GM10266 (cell line): Measurements from ENCODE around the gene GLG1.
A peak's percentile ranks its signal among the peaks of the same experiment; 100 is the strongest.

ENCODE experiments used
- DNase-seq: peaks from one replicate; pipeline ENCODE4 v3.0.0; 2012; ENCODE audit errors: extremely low spot score
- TF ChIP-seq, protein P1 (sequence below): IDR thresholded peaks from 2 replicates; pipeline ENCODE4 v1.5.1; 2012; ENCODE audit warnings: mild to moderate bottlenecking, low read depth; ENCODE audit not compliant: control insufficient read depth, insufficient read depth; ENCODE audit errors: missing control alignments

GLG1 gene

DNA sequence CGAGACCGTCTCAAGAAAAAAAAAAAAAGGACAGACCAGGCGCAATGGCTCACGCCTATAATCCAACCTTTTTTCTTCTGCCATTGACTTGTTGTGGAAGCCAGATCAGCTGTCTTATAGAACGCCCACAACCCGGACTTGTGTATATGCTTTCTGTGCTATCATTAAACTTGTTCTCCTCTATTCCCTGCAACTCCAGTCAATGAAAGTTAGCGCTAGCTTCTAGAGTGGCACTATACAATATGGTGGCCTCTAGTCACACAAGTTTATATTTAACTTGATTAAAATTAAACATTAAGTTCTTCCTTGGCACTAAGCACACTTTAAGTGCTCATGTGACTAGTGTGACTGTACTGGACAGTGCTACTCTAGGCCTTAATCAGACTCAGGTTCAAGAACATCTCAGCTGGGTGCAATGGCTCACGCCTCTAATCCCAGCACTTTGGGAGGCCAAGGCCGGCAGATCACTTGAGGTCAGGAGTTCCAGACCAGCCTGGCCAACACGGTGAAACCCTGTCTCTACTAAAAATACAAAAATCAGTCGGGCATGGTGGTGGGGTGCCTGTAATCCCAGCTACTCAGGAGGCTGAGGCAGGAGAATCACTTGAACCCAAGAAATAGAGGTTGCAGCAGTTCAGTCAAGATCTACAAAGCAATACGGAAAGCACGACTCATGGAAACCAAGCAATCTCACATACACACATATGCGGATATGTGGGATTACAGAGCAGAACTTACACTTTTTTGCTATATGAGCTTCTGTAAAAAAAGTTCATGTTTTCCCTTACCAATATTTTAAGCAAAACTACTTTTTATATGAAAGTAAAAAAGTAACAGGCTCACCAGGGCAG, 18.8 kb upstream of the GLG1 start:
- TF ChIP-seq, protein P1, sequence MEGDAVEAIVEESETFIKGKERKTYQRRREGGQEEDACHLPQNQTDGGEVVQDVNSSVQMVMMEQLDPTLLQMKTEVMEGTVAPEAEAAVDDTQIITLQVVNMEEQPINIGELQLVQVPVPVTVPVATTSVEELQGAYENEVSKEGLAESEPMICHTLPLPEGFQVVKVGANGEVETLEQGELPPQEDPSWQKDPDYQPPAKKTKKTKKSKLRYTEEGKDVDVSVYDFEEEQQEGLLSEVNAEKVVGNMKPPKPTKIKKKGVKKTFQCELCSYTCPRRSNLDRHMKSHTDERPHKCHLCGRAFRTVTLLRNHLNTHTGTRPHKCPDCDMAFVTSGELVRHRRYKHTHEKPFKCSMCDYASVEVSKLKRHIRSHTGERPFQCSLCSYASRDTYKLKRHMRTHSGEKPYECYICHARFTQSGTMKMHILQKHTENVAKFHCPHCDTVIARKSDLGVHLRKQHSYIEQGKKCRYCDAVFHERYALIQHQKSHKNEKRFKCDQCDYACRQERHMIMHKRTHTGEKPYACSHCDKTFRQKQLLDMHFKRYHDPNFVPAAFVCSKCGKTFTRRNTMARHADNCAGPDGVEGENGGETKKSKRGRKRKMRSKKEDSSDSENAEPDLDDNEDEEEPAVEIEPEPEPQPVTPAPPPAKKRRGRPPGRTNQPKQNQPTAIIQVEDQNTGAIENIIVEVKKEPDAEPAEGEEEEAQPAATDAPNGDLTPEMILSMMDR: no peak
- DNase-seq: no peak

DNA sequence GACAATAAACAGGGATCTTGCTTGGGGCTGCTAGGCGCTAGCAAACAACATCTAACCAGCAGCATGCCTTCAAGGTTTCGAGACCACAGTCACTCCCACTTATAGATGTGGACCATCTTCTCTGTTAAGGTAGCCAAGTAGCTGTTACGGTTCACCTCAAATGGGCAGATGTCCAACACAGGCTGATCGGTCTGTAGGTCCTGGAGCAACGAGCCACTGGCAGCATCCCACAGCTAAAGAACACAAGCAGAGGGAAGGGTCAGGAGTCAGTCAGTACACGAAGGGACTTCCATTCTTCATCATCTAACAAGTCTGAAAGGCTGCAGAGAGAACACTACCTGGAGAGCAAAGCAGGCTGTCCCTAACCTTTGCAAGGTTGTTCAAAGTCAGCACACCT, 16.9 kb upstream of the GLG1 start:
- no peak for DNase-seq
- TF ChIP-seq, protein P1: no peak

DNA sequence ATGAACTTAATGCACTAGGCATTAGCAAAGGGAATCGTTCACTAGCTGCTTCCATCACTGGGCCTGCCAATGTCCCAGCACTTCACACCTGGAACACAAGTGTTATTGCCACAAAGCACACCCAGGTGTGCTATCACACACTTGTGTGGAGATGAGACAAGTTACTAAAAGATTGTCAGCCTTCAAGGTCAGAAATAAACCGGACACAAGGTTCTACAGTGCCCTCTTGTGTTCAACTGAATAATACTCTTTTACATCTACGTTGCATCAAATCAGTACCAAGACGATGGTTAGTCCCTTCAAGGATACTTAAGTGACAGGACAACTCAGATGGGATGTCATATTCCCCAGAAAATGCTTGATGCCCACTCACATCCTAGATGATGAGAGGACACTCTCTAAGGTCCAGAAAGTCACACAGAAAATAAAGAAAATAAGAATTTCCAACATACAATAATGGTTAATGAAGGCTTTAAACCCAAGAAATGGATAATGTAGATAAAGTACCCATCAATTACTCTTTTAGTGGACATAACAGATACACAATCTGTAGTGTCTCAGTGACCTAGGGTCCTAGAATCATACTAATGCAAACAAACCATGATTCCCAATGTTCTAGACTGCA, 16.4 kb upstream of the GLG1 start:
- peak; percentile 50 for DNase-seq
- TF ChIP-seq, protein P1: peak; percentile 70

DNA sequence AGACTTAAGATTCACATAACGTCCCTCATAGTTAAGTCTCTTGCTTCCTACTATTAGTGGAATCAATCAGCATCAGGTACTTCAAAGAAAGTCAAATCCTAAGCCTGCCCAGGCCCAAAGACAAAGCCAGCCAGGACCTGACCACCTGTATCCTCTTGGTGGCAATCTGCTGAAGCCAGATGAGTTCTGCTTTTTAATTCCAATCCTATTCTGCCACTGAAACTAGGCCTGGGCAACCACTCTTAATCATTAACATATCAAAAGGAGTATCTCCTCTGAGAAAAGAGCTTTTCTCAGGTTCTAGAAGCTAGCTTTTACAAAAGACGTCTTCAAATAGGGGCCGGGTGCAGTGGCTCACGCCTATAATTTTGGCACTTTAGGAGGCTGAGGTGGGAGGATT, 15.1 kb upstream of the GLG1 start:
- TF ChIP-seq, protein P1: no peak
- DNase-seq: no peak

DNA sequence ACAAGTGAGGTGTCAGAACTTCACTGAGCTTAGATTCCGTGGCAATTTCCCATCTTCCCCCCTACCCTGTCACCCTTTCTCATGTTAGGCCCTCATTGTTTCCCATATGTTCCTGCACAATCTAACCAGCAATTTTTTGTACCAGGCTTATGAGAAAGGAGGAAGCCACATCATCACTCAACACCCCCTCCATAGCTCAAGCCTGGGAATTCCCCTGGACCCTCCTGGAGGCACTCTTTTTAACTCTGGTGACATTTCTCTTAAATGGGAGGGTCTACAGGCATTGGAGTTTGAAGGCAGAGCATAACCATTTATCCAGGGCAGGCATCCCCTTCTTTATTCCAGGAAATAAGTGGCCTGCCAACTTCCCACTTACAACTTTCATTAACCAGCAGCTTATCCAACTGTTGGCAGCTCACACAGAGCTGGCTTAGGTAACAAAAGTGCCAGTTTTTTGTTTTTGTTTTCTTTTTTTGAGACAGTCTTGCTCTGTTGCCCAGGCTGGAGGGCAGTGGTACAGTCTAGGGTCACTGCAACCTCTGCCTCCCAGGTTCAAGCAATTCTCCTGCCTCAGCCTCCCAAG, 10.4 kb upstream of the GLG1 start:
- DNase-seq: no peak
- TF ChIP-seq, protein P1: no peak

DNA sequence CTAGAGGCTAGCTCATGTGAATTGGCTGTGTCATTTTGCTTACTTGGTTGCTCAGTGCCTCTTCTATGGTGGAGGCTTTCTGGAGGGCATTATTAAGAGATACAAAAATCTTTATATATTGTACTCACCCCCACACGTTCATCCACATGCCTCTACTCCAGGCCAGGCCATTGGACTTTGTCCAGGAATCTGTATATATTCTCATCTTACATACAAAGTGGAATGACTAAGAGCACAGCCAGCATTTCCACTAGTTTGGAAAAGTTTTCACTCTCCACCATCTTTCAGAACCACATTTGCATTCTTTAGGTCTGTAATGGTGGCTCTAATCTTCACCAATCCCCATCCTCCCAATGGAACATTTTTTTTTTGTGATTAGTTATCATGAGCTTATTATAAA, 4.8 kb upstream of the GLG1 start:
- DNase-seq: no peak
- TF ChIP-seq, protein P1: no peak

DNA sequence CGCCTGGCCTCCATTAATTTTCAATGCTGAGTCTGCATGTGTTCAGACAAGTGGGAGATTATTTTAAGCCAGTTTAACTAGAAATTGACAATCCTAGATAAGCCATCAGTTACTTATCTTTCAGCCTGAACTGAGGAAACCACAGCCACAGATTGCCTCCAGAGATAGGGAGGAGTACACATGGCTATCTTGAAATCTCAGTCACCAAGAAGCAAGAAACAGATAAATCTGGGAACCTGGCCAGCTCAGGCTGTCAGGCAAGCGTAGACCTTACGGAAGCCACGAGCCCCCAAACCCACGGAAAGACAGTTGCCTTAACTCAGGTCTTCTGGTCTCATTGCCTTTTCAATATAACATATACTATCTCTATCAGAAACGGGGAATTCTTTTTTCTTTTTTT, 2.0 kb upstream of the GLG1 start:
- DNase-seq: no peak
- TF ChIP-seq, protein P1: no peak
